K562 (cell line): ENCODE data around the gene ADAMTS14. TPM values are rescaled to one million over a fixed set of nuclear protein-coding genes. Genes with fewer than 3 reads are reported as not detected.
A peak's percentile ranks its signal among the peaks of the same experiment; 100 is the strongest.

Source experiments
- PTTG1 ChIP-seq: fragments of 450-650 bp; IDR thresholded peaks from 2 replicates; pipeline ENCODE4 v1.6.1; 2016; ENCODE audit warnings: low read depth, mild to moderate bottlenecking, missing genetic modification characterization, missing compliant biosample characterization
- STAT6 ChIP-seq: sonication (generic); formaldehyde crosslinking; IDR thresholded peaks from 2 replicates; pipeline ENCODE4 v1.8.1; 2023; ENCODE audit warnings: mild to moderate bottlenecking, missing genetic modification reagents
- TSHZ1 ChIP-seq: fragments of 250-450 bp; sonication (Bioruptor Pico); IDR thresholded peaks from 2 replicates; pipeline ENCODE4 v1.4.0; 2020; ENCODE audit warnings: mild to moderate bottlenecking, moderate library complexity
- ZBTB40 ChIP-seq, 2 experiments: fragments of 450-650 bp in 1 of 2; sonication (generic) in 1 of 2; formaldehyde crosslinking in 1 of 2; IDR thresholded peaks; 2 replicates each; pipeline versions ENCODE4 v1.7.1 to v1.9.0; 2016 to 2022; ENCODE audit warnings: inconsistent platforms in 1 of 2, mild to moderate bottlenecking in 1 of 2, missing genetic modification reagents in 1 of 2
- ZNF408 ChIP-seq: fragments of 250-450 bp; sonication (Bioruptor Pico); IDR thresholded peaks from 2 replicates; pipeline ENCODE4 v1.4.0; 2020; ENCODE audit warnings: low read depth, mild to moderate bottlenecking, moderate library complexity
- ZNF639 ChIP-seq, 2 experiments: fragments of 200-800 bp in 1 of 2; sonication (Bioruptor generic) in 1 of 2; sonication (generic) in 1 of 2; formaldehyde crosslinking in 1 of 2; IDR thresholded peaks in 1 of 2; conservative IDR thresholded peaks in 1 of 2; 2 replicates each; pipeline versions ENCODE4 v1.5.0 to v1.6.1; 2016 to 2020; ENCODE audit warnings: missing compliant biosample characterization in 1 of 2, missing genetic modification characterization in 1 of 2, missing genetic modification reagents in 1 of 2
- polyA plus RNA-seq, 8 experiments: library from polyadenylated mRNA; depleted of rRNA in 4 of 8; stranded (reverse) in 5 of 8; unstranded in 3 of 8; fragments of >200 nt; fragmentation: Nextera tagmentation in 2 of 8; fragmentation: Illumina TruSeq in 1 of 8; extraction: Ambion mirVana in 2 of 8; extraction: Trizol in 1 of 8; gene quantifications; 2 replicates each; pipeline versions ENCODE4 v1.2.1 to v1.2.3, GENCODE V29; 2011 to 2014; ENCODE audit warnings: inconsistent platforms in 1 of 8, missing spikeins in 1 of 8
- total RNA-seq, 7 experiments: library from RNA; depleted of rRNA in 6 of 7; stranded (reverse); fragments of >200 nt in 6 of 7; fragmentation: Illumina TruSeq in 2 of 7; extraction: Trizol in 2 of 7; gene quantifications; 2 replicates each; pipeline versions ENCODE4 v1.2.1 to v1.2.3, GENCODE V29; 2011 to 2021; ENCODE audit warnings: low replicate concordance in 1 of 7

ADAMTS14 gene
- total and polyA plus RNA-seq, 9 of the 15 experiments (the other 6 are each of a cell fraction or from before 2014, with no cell fraction given): 0.04 to 37.4 (median 15.9) TPM

- TF ChIP-seq TSHZ1 (no peak), ZNF639 (CRISPR knock-in tag; conservative IDR thresholded peaks at IDR 0.05 in 1 of 2, IDR thresholded peaks at IDR 0.05 in 1 of 2) (0 out of 4 replicates have a peak, but pooled peaks of 1 of the 2 experiments have one; percentile 50), PTTG1 (tag) (peak; percentile 60; the same call in 1 of the 2 replicates), STAT6 (no peak), ZNF408 (CRISPR knock-in tag) (no peak), ZBTB40 (IDR thresholded peaks at IDR 0.05) (0 out of 2 replicates have a peak, but pooled peaks have one; percentile 19), ZBTB40 (CRISPR knock-in tag; IDR thresholded peaks at IDR 0.05) (no peak)
Measured at GRCh38 chr10:70742537-70743429, 70.5 kb downstream of the ADAMTS14 start (continued).
